BLaER1 (cell line): Measurements from ENCODE around the gene SART1.
"Not testable (repeated sequence)": the region's sequence is repeated elsewhere in the genome, so short reads cannot be mapped to it uniquely, and the experiment has no call there.

ENCODE experiments used
- H3K27ac ChIP-seq: shearing (Covaris generic); formaldehyde crosslinking; 2 replicates; pipeline ENCODE4 v1.8.1; 2022
- H3K27me3 ChIP-seq: shearing (Covaris generic); formaldehyde crosslinking; 2 replicates; pipeline ENCODE4 v1.8.1; 2022
- H3K36me3 ChIP-seq: shearing (Covaris generic); formaldehyde crosslinking; 2 replicates; pipeline ENCODE4 v1.8.1; 2022
- H3K4me1 ChIP-seq: shearing (Covaris generic); formaldehyde crosslinking; 2 replicates; pipeline ENCODE4 v1.8.1; 2022
- H3K4me2 ChIP-seq: shearing (Covaris generic); formaldehyde crosslinking; 2 replicates; pipeline ENCODE4 v1.8.1; 2022
- H3K4me3 ChIP-seq: shearing (Covaris generic); formaldehyde crosslinking; 2 replicates; pipeline ENCODE4 v1.8.1; 2022
- H3K9ac ChIP-seq: shearing (Covaris generic); formaldehyde crosslinking; 2 replicates; pipeline ENCODE4 v1.8.1; 2022
- H3K9me3 ChIP-seq: shearing (Covaris generic); formaldehyde crosslinking; 2 replicates; pipeline ENCODE4 v1.8.1; 2022
- H4K20me1 ChIP-seq: shearing (Covaris generic); formaldehyde crosslinking; 2 replicates; pipeline ENCODE4 v1.8.1; 2022
- Cebpa-rat ChIP-seq: shearing (Covaris generic); IDR thresholded peaks from 2 replicates; pipeline ENCODE4 v1.8.1; 2022

The SART1 gene

GRCh38 chr11:66014804-66015453 lies 53.4 kb downstream of the SART1 start:
- peaks cover 18% of the 10 kb centered on the region for H3K27me3 ChIP-seq
- H3K9me3 ChIP-seq, result no peaks in the 10 kb centered on the region
- H3K9ac ChIP-seq, result no peak overlapping the region
- H3K4me3 ChIP-seq, result no peak overlapping the region
- H3K36me3 ChIP-seq, result no peaks in the 10 kb centered on the region
- H4K20me1 ChIP-seq, result no peaks in the 10 kb centered on the region
- H3K27ac ChIP-seq, result 0 out of 2 replicates have a peak overlapping the region, but pooled peaks have one; percentile 30
- no peak for TF ChIP-seq Cebpa-rat
- no peak overlapping the region for H3K4me2 ChIP-seq
- H3K4me1 ChIP-seq, result peaks cover 22% of the 10 kb centered on the region

GRCh38 chr11:66015454-66015881 lies 53.9 kb downstream of the SART1 start:
- no peaks in the 10 kb centered on the region for H4K20me1 ChIP-seq
- 0 out of 2 replicates have a peak overlapping the region, but pooled peaks have one; percentile 30 for H3K27ac ChIP-seq
- no peaks in the 10 kb centered on the region for H3K9me3 ChIP-seq
- peaks cover 17% of the 10 kb centered on the region for H3K27me3 ChIP-seq
- no peaks in the 10 kb centered on the region for H3K36me3 ChIP-seq
- no peak overlapping the region for H3K4me2 ChIP-seq
- no peak overlapping the region for H3K9ac ChIP-seq
- H3K4me1 ChIP-seq, result peaks cover 27% of the 10 kb centered on the region
- no peak overlapping the region for H3K4me3 ChIP-seq
- no peak for TF ChIP-seq Cebpa-rat

GRCh38 chr11:66015936-66016792 lies 54.6 kb downstream of the SART1 start:
- Histone ChIP-seq H3K27me3 (peaks cover 12% of the 10 kb centered on the region), H4K20me1 (no peaks in the 10 kb centered on the region), H3K4me1 (peaks cover 34% of the 10 kb centered on the region), H3K4me2 (peak overlapping the region; percentile 56), H3K36me3 (no peaks in the 10 kb centered on the region), H3K9ac (no peak overlapping the region), H3K4me3 (no peak overlapping the region), H3K27ac (no peak overlapping the region), H3K9me3 (no peaks in the 10 kb centered on the region)
- TF ChIP-seq Cebpa-rat, result no peak

GRCh38 chr11:66016793-66017177 lies 55.3 kb downstream of the SART1 start:
- Histone ChIP-seq H3K4me3 (no peak overlapping the region), H4K20me1 (no peaks in the 10 kb centered on the region), H3K9me3 (no peaks in the 10 kb centered on the region), H3K4me1 (peaks cover 40% of the 10 kb centered on the region), H3K36me3 (no peaks in the 10 kb centered on the region), H3K4me2 (peak overlapping the region; percentile 56), H3K27me3 (peaks cover 6% of the 10 kb centered on the region), H3K27ac (no peak overlapping the region), H3K9ac (no peak overlapping the region)
- TF ChIP-seq Cebpa-rat, result no peak

GRCh38 chr11:66017321-66017720 lies 55.8 kb downstream of the SART1 start:
- Histone ChIP-seq H3K9me3 (no peaks in the 10 kb centered on the region), H3K27ac (no peak overlapping the region), H3K27me3 (peaks cover under 1% of the 10 kb centered on the region; the same call in 1 of the 2 replicates), H4K20me1 (no peaks in the 10 kb centered on the region), H3K4me3 (no peak overlapping the region), H3K4me2 (no peak overlapping the region), H3K4me1 (peaks cover 46% of the 10 kb centered on the region), H3K36me3 (no peaks in the 10 kb centered on the region), H3K9ac (no peak overlapping the region)
- no peak for TF ChIP-seq Cebpa-rat

GRCh38 chr11:66020212-66020611 lies 58.7 kb downstream of the SART1 start:
- Histone ChIP-seq H3K9me3 (no peaks in the 10 kb centered on the region), H3K27me3 (no peaks in the 10 kb centered on the region), H3K27ac (no peak overlapping the region), H3K9ac (no peak overlapping the region), H3K36me3 (no peaks in the 10 kb centered on the region), H3K4me2 (peak overlapping the region; percentile 60), H3K4me1 (peaks cover 38% of the 10 kb centered on the region), H3K4me3 (no peak overlapping the region), H4K20me1 (no peaks in the 10 kb centered on the region)
- TF ChIP-seq Cebpa-rat, result no peak

GRCh38 chr11:66020618-66021357 lies 59.3 kb downstream of the SART1 start:
- peaks cover 33% of the 10 kb centered on the region for H3K4me1 ChIP-seq
- TF ChIP-seq Cebpa-rat, result no peak
- H3K4me2 ChIP-seq, result peak overlapping the region; percentile 60
- no peaks in the 10 kb centered on the region for H4K20me1 ChIP-seq
- H3K27me3 ChIP-seq, result no peaks in the 10 kb centered on the region
- H3K9me3 ChIP-seq, result no peaks in the 10 kb centered on the region
- H3K4me3 ChIP-seq, result no peak overlapping the region
- H3K27ac ChIP-seq, result 0 out of 2 replicates have a peak overlapping the region, but pooled peaks have one; percentile 19
- no peak overlapping the region for H3K9ac ChIP-seq
- H3K36me3 ChIP-seq, result no peaks in the 10 kb centered on the region

- Histone ChIP-seq H3K4me3 (no peak overlapping the region), H3K27me3 (no peaks in the 10 kb centered on the region), H3K9ac (peak overlapping the region; percentile 9; the same call in 1 of the 2 replicates), H3K4me1 (peaks cover 25% of the 10 kb centered on the region), H3K27ac (no peak overlapping the region), H4K20me1 (no peaks in the 10 kb centered on the region), H3K4me2 (peak overlapping the region; percentile 60), H3K9me3 (no peaks in the 10 kb centered on the region), H3K36me3 (no peaks in the 10 kb centered on the region)
- no peak for TF ChIP-seq Cebpa-rat
These were observed 61.1 kb downstream of the SART1 start for GRCh38 chr11:66022401-66023185.

GRCh38 chr11:66023186-66023440 lies 61.6 kb downstream of the SART1 start:
- not testable (repeated sequence) for H3K27ac ChIP-seq, H3K36me3 ChIP-seq, H3K9ac ChIP-seq, H4K20me1 ChIP-seq, H3K4me3 ChIP-seq, H3K4me2 ChIP-seq, H3K9me3 ChIP-seq, H3K27me3 ChIP-seq
- H3K4me1 ChIP-seq, result peaks cover 25% of the 10 kb centered on the region
